ENCODE data around the gene TSHZ2. TPM values are rescaled to one million over a fixed set of nuclear protein-coding genes. Genes with fewer than 3 reads are reported as not detected.

Gene TSHZ2
- total RNA-seq, 6 experiments from 2014 or later, result not detected

GRCh38 chr20:53447316-53447715, 475.2 kb downstream of the TSHZ2 start:
- H3K27me3 Mint-ChIP-seq (ENCODE audit: insufficient read depth), result peaks cover 3% of the 10 kb centered on the region; the same call in 1 of the 2 replicates
- no peaks in the 10 kb centered on the region for H3K4me1 Mint-ChIP-seq (ENCODE audit: low read depth)
- no peaks in the 10 kb centered on the region for H3K36me3 Mint-ChIP-seq (ENCODE audit: low read depth)
- no peak overlapping the region for H3K27ac Mint-ChIP-seq
- TF ChIP-seq CTCF (IDR thresholded peaks at IDR 0.05), result no peak
- peaks cover 23% of the 10 kb centered on the region for H3K9me3 Mint-ChIP-seq
- no peak overlapping the region for H3K4me3 Mint-ChIP-seq
- no peak for DNase-seq

- Mint-ChIP-seq H3K4me3 (no peak overlapping the region), H3K36me3 (ENCODE audit: low read depth) (no peaks in the 10 kb centered on the region)
- TF ChIP-seq CTCF (IDR thresholded peaks at IDR 0.05), result no peak
Measured at GRCh38 chr20:53448426-53448825, 476.3 kb downstream of the TSHZ2 start.

GRCh38 chr20:53448875-53449274, 476.7 kb downstream of the TSHZ2 start:
- Mint-ChIP-seq H3K4me3 (no peak overlapping the region), H3K27ac (no peak overlapping the region), H3K4me1 (ENCODE audit: low read depth) (no peaks in the 10 kb centered on the region), H3K36me3 (ENCODE audit: low read depth) (no peaks in the 10 kb centered on the region), H3K27me3 (ENCODE audit: insufficient read depth) (no peaks in the 10 kb centered on the region; the same call in 1 of the 2 replicates), H3K9me3 (peaks cover 23% of the 10 kb centered on the region)
- no peak for TF ChIP-seq CTCF (IDR thresholded peaks at IDR 0.05)
- DNase-seq, result no peak

More at GRCh38 chr20:53448426-53448825, 476.3 kb downstream of the TSHZ2 start:
- H3K27ac Mint-ChIP-seq, result no peak overlapping the region
- peaks cover 2% of the 10 kb centered on the region; the same call in 1 of the 2 replicates for H3K27me3 Mint-ChIP-seq (ENCODE audit: insufficient read depth)
- H3K9me3 Mint-ChIP-seq, result peaks cover 23% of the 10 kb centered on the region
- no peaks in the 10 kb centered on the region for H3K4me1 Mint-ChIP-seq (ENCODE audit: low read depth)
- DNase-seq, result no peak

DNA sequence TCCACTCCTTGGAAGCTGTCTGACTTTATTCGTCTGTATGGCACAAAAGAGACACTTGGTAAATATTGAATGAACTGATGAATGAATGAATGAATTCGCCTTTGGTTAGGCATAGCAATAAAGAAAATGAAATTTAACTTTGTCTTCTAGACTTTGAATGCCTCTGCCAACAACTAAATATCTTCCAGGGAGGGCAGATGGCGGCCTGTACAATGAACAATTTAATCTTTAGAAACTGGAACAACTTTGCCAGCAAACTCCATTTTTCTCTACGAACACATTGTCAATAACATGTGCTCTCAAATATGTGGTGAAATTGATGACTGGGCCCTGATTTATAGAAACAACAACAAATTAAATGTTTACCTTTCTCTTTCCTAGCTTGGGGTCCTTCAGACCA, 480.9 kb downstream of the TSHZ2 start:
- H3K4me1 Mint-ChIP-seq (ENCODE audit: low read depth), result no peaks in the 10 kb centered on the region
- no peak overlapping the region for H3K27ac Mint-ChIP-seq
- no peak overlapping the region for H3K4me3 Mint-ChIP-seq
- TF ChIP-seq CTCF (IDR thresholded peaks at IDR 0.05), result no peak
- H3K36me3 Mint-ChIP-seq (ENCODE audit: low read depth), result no peaks in the 10 kb centered on the region
- DNase-seq, result no peak
- no peaks in the 10 kb centered on the region; the same call in 1 of the 2 replicates for H3K27me3 Mint-ChIP-seq (ENCODE audit: insufficient read depth)
- peaks cover 14% of the 10 kb centered on the region for H3K9me3 Mint-ChIP-seq

GRCh38 chr20:53454675-53455276, 482.6 kb downstream of the TSHZ2 start:
- peaks cover 1% of the 10 kb centered on the region; the same call in 1 of the 2 replicates for H3K9me3 Mint-ChIP-seq
- no peaks in the 10 kb centered on the region for H3K36me3 Mint-ChIP-seq (ENCODE audit: low read depth)
- no peak for TF ChIP-seq CTCF (IDR thresholded peaks at IDR 0.05)
- H3K27ac Mint-ChIP-seq, result no peak overlapping the region
- H3K27me3 Mint-ChIP-seq (ENCODE audit: insufficient read depth), result no peaks in the 10 kb centered on the region
- DNase-seq, result no peak
- H3K4me3 Mint-ChIP-seq, result no peak overlapping the region
- H3K4me1 Mint-ChIP-seq (ENCODE audit: low read depth), result no peaks in the 10 kb centered on the region
